Measurements from ENCODE around the gene STK24.

DNA sequence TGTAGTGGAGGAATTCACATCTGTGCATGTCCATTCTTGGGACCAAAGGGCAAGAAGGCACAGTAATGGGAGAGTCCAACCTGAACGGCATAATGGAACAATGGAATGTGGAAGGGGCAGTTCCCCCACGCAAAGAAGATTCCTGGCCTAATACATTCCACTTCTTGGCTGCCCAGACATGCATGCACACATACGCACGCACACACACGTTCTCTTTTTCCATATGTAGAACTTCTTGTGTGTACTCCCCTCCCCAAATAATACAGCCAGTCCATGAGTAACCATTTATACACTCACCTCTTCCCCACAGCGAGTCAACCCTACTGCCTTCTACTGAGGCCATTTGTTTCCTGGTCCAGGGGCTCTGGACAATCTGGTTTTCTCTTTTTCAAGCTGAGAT lies 6.0 kb upstream of the STK24 start:
- no peak for TF ChIP-seq POLR2A (IDR thresholded peaks at IDR 0.05)
- TF ChIP-seq, protein P1, sequence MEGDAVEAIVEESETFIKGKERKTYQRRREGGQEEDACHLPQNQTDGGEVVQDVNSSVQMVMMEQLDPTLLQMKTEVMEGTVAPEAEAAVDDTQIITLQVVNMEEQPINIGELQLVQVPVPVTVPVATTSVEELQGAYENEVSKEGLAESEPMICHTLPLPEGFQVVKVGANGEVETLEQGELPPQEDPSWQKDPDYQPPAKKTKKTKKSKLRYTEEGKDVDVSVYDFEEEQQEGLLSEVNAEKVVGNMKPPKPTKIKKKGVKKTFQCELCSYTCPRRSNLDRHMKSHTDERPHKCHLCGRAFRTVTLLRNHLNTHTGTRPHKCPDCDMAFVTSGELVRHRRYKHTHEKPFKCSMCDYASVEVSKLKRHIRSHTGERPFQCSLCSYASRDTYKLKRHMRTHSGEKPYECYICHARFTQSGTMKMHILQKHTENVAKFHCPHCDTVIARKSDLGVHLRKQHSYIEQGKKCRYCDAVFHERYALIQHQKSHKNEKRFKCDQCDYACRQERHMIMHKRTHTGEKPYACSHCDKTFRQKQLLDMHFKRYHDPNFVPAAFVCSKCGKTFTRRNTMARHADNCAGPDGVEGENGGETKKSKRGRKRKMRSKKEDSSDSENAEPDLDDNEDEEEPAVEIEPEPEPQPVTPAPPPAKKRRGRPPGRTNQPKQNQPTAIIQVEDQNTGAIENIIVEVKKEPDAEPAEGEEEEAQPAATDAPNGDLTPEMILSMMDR (IDR thresholded peaks at IDR 0.05), result no peak
